GM18507 (cell line): ENCODE data around the gene PAX3.

ENCODE experiments used
- DNase-seq: peaks from one replicate; pipeline ENCODE4 v3.0.0; 2011; ENCODE audit warnings: low read depth; ENCODE audit not compliant: insufficient read length; ENCODE audit errors: extremely low spot score
- FAIRE-seq: peaks from 2 replicates; lab custom pipeline; 2011; peaks lifted over from hg19 to GRCh38; lab: Jason Lieb, UNC

PAX3 gene

DNA sequence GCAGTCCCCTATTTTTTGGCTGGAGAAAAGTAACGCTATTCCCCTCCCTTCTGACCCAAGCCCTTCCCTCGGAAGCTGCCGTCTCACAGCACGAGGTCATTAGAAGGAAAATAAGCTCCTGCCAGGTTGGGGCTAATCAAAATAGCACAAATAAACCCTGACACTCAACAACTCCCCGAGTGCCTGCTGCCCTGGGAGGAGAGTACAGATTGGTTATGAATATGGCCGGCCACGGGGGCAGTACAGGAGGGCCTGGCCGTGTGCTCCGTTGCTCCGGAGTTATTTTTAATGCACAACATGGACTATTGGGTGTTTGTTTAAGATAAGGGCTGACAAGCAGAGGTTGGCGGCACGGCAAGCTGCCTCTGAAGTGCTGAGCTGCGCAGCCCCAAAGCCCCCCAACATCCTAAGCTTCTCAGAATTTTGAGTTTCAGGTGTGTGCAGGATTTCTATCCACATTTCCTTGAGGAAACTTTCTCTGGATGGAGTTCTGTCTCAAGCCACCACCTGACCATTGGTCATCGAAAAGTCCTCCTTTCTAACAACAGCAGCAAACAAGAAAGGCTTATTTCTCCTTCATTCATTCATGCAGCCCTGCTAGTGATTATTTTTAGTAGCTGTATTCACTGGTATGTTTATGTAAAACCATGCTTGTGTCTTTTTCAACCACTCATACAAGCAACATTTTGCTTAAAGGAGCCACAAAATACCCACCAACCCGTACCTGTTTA, 58.7 kb downstream of the PAX3 start:
- no peak for FAIRE-seq
- DNase-seq, result no peak

DNA sequence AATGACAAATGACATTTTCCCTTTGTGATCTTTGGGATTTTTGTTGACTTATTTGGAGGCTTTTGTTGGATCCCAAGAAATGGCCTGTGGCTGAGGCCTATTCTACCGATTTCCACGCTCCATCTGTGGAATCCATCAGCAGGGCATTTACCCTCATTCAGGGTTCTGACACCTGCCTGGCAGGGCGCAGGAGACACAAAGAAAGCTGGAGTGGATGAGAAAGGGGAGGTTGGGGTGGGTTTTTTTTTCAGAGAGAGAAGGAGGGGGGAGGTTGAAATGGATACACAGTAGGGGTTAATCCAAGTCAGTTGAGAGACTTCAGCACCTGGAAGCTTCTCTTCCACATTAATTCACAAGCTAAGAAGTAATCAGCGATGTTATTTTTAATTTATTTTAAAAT, 59.7 kb downstream of the PAX3 start:
- DNase-seq (no peak), FAIRE-seq (no peak)

DNA sequence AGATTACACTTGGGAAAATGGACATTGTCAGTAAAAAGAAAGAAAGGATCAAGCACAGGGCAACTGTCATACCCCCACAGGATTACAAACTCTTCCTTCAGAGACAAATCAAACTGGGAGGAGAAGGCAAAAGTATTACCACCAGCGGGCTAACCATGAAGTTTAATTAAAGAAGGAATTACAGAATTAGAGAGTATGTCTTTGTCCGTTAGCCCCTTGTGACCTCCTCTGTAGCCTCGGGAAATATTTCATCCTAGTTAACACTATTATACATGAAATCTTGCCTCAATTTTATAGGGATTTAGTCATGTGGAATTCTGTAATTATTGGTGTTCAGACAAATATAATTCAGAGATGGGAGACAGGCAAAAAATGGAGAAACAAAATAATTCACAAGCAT, 60.7 kb downstream of the PAX3 start:
- FAIRE-seq, result no peak
- DNase-seq, result no peak

DNA sequence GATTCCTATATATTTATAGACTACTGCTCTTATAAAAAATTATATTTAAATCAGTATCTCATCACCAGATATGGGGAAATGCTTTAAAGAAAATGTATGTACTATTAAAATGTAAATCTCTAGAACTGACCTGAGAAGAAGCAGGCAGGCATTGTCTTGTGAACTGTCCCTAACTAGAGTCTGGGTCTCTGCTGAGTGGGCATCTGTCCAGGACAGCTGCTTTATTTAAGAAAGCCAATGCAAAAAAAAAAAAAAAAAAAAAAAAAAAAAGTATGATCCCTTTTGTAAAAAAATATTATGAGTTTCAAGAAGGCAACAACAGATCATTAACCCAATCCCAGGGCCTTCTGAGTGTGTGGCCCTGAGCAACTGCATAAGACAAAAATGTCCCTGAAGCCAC, 66.0 kb downstream of the PAX3 start:
- no peak for DNase-seq
- no peak for FAIRE-seq

DNA sequence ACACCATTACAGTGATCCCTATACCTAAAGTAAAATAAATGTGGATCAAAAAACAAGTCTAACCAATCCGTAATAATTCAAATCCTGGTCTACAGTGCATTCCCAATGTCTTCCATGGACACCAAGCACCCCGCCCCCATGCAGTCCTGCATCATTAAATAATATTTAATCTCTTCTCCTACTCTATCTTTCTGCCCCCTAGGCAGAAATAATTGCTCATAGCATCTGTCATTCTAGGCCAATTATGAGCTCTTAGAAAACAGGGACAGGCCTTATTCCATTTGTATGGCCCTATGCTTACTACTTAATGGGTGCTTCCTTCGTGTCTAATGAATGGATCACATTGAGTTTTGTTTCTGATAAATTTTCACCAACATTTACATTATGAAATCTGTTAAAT, 66.4 kb downstream of the PAX3 start:
- FAIRE-seq (no peak), DNase-seq (no peak)

DNA sequence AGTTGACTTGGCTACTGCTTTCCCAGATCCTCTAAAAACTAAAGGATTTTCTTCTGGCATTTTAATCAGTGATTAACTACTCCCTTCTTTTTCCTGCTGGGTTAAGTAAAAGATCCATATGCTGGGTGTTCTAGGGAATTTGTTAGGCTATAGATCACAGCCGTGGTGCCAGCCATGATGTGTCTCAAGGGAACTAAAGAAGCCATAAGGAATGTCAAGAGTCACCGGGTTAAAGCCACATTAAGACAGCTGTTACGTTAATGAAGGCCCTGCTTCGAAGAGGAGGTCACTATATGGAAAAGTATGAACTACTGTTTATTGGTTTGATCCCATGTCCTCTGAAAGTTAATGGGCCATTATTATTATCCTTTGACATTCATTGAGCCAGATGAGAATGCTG, 70.7 kb downstream of the PAX3 start:
- FAIRE-seq, result no peak
- no peak for DNase-seq

DNA sequence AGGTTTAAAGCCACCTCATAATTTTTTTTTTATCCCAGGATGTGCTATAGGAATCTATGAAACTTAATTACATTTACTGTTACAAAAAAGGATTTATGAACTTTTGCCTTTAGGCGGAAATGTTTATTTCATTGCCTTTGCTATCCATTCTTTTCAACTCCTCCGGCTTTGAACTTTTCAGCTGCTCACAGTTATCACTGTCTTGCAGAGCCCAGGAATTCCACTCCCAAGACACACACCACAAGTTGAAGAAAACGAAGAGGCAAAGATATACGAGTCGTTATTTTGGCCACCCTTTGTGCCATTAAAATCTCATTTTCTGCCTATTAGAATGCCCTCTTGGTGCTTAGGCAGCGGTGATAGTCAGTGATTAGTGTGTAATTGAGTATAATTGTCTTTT, 80.0 kb downstream of the PAX3 start:
- DNase-seq (no peak), FAIRE-seq (no peak)

DNA sequence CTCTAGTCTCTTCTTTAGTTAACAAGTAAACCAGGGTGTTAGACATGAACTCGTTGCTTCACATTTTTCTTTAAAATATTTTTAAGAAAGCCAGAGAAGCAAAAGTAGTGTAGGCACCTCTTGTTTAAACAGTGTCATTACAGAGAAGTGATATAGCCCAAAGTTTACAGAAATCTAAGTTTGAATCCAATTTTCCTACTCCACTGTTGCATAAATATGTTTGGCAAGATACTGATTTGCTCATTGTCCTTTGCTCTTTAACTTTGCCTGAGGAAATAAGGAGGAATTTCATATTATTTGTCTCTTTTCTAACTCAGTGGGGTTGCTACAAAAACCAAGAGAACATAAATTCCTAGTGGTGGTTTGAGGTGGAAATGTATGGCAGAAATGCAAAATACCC, 81.1 kb downstream of the PAX3 start:
- DNase-seq, result no peak
- no peak for FAIRE-seq

DNA sequence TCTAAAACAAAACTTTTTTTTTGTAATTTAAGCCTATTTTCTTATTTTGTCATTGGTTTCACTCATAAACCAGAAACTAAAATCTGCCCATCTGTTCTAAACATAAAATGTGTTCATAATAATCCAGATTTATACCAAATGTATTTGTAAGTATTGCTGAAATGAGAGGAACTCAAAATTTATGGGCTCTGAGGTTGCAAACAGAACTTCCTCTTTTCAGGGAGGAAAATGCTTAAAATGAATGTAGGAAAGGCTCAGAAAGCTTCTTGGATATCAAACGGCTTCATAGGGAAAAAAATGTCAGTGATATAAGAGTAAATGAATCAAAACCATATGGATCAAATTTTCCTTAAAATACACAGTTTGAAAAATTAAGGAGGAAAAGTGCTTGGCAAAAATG, 83.9 kb downstream of the PAX3 start:
- FAIRE-seq, result no peak
- DNase-seq, result no peak

DNA sequence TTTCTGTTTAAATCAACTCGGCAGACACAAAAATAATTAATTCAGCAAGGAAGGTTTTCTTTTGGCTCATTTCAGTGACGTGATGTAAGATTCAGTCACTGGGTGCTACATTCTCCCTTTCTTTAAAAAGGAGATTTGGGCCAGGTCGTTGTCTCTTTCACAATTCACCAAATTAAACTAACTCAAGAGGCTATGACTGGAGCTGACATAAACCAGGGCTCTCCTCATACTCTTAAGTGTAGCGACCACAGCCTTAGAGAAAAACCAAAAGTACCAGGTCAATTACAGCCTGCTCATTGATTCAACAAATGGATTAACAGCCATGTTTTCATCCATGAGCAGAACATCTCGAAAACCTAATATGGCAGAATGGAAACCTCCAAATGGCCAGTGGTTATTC, 85.7 kb downstream of the PAX3 start:
- DNase-seq (no peak), FAIRE-seq (no peak)

DNA sequence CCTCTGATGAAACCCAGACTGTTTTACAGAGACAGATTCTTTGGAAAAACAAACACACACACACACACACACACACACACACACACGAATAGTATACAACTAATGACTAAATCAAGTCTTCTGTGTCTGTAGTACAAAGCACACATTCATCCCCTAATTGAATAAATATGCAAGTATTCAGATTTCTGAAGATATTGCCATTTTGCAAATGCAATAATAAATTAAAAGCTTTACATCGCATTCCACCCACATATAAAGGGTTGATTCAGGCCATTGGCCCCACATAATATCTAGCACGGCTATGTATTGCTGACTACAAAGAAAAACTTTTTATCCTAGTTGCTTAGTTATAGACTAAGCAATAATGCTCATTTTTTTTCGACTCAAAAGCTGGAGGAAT, 86.2 kb downstream of the PAX3 start:
- DNase-seq, result no peak
- no peak for FAIRE-seq

DNA sequence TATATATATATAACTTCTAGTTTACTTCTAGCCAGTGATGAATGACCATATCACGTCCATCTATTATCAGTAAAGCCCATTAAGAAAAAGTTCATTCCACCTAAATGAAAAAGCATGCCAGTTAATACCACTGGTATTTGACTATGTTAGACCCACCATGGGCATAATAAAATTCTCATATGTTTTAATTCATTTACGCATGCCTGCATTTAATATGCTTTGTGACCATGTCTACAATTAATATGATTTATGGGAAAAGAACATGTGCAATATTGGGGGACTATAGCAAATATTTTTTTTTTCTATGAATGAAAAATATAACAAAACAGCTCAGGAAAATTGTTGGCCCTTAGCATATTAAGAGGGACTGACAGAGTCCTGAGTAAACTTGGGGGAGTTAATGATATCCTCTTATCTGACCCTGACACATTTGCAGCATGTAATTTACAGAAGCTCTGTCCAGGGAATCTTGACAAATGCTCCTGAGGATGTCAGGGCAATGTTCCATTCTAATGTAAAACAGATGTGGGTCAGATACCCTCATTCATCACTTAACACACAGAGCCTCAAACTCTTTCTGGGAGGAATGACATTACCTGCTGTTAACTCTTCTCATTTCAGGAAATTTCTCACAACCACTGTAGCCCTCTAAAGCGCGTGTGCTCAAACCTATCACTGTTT, 90.6 kb downstream of the PAX3 start:
- DNase-seq (no peak), FAIRE-seq (no peak)

DNA sequence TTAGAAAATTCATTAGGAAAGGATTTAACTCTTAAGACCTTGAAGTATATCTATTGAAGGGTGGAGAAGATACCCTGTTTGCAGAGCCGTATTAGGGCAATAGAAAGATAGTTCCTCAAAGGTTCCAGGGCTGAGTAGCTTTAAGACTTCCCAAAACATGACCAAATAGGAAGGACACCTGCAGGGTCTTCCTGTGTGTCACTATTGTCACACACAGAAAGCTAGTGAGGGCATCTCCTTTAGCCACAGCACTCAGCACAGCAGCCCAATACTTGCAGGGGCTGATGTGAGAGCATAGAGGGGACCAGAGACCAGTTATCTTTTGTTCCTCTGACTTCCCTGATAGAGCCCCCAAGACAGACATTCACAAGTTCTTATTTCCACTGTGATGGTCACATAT, 93.7 kb downstream of the PAX3 start:
- no peak for DNase-seq
- no peak for FAIRE-seq

DNA sequence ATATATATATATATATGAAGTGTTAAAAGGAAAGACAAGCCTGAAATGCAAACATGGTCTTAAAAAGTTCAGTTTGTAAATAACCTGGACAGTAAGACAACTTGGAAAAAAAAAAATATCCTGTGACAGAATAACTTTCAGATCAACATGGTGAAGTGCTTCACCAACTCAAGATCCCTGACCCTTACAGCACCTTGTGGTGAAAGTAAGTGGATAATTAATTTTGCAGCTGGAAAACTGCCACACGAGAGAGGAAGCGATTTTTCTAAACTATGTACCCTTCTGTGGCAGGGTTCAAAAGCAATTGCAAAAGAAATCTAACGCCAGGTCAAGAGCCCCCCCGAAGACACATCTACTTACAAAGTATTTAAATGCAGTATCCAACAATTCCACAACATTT, 95.8 kb downstream of the PAX3 start:
- FAIRE-seq, result no peak

DNA sequence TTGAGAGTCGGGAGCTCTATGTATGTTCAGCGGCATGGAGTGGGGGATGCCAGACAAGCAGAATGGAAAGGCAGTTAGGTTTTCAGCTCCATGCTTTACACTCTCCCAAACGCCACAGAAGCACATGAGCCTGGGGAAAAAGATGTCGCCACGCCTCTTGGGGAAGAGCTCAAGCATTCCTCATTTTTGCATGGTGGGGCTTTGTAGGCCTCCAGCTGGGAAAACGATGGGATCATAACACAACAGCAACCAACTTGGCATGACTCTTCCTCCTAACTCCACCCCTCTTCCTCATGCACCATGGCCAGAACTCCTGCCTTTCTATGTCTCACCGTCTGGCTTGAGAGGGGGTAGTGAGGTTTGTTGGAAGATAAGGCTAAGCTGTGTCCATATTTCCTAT, 102.6 kb downstream of the PAX3 start:
- FAIRE-seq, result no peak
- no peak for DNase-seq

More for the DNA sequence above, 95.8 kb downstream of the PAX3 start:
- no peak for DNase-seq

DNA sequence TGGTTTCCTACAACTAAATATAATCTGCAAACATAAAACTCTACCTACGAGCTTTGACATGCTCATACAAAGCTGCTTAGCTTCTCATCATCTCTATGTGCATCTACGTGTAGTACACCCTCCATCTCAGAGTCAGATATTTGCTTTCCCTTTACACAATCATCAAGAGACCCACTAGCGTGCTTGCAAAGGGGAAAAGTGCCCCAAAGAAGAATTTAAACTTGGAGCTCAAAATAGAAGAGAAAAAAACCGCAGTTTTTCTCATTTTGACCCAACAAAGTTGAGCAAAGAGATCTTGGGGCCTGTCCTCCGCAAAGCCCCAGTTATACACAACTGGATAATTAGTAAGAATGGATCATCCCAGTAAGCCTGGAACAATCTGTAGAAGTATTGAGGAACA, 104.1 kb downstream of the PAX3 start:
- FAIRE-seq, result no peak

DNA sequence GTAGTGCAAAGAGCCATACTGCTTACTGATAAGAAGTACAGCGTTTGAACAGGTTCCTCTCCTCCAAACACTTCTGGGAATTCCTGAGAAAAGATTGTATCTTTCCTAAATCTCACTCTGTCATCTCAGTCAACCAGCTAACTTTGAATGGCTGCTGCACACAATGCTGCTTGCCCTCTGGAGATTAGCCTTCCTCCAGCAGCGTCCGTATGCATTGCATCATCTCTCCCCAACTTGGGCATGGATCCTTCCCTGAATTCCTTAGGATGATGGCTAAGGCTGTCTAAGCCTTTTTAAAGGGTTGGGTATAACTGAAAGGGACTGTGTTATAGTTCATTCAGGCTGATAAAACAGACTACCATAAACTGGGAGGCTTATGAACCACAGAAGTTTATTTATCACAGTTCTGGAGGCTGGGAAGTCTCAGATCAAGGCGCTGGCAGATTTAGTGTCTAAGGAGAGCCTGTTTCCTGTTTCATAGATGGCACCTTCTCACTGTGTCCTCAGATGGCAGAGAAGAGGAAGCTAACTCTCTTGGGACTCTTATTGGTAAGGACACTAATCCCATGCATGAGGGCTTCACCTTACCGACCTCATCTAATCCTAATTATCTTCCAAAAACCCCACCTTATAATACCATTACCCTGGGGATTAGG, 105.3 kb downstream of the PAX3 start:
- DNase-seq (no peak), FAIRE-seq (no peak)

More for the DNA sequence above, 104.1 kb downstream of the PAX3 start:
- DNase-seq, result no peak

DNA sequence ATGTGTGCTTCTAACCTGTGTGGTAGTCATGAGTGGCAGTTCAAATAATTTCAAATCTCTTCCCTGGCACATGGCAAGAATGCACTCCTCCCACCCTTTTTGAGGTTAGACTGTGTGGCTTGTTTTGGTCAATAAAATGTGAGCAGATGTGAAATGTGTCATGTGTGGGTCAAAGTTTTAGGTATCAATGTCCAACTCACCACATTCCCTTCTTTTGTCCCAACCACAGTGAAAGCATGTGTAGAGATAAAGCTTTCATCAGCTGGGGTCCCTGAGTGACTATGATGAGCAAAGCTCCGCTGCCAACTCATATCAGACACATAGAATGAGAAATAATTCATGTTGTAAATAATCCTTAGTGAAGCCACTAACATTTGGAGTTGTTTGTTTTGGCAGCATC, 118.2 kb downstream of the PAX3 start:
- DNase-seq, result no peak
- FAIRE-seq, result no peak

DNA sequence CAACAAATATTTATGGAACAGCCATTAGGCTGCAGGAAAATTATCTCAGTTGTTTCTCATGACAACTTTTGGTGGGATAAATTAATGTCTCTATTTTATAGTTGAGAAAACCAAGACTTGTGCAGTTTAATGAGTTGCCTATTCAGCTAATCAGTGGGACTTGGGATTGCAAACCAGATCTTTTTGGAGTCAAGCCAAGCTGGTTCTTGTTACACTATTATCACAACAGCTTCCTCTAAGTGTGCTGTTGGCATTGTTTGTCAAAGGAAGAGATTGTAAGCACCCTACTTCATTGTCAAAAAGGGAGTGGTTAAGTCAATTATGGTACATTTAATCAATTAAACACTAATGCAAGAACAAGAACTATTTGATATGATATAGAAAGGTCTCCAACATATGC, 119.2 kb downstream of the PAX3 start:
- DNase-seq (no peak), FAIRE-seq (no peak)

DNA sequence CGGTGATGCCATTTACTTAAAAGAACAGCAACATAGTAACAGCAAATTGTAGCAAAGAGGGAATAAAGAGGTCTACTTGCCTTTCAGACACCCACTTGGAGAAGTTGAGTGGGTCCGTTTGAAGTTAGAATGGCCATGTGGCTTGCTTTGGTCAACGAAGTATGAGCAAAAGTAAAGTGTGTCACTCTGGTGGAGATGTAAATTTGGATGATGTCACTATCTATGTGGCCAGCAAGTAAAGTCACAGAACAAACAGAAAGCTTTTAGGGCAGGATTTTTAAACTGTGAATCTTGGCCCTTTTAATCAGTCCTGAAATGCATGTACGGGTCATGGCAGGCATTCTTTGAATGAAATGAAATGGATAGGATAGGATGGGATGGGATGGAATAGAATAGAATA, 120.3 kb downstream of the PAX3 start:
- DNase-seq (no peak), FAIRE-seq (no peak)

DNA sequence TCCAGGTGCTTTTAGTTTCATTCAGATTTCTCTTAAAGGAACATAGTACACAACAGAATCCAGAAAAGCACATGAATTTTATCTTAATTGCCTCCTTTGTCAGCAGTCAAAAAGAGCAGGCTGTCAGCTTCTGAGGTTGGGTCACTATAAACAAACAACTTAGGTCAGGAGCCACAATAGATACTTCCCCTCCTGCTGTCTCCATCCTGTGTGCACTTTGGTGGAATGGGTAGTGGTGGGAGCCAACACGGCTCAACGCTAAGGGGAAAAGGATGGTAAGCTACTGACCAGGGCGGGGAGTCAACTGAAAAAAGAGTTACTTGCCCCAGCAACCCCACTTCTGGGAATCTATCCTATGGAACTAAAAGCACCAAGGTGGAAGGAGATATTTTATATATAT, 121.9 kb downstream of the PAX3 start:
- FAIRE-seq, result no peak
- no peak for DNase-seq
